Measurements from ENCODE around the gene NLRP11. TPM values are rescaled to one million over a fixed set of nuclear protein-coding genes. Genes with fewer than 3 reads are reported as not detected.

NLRP11 gene
- total RNA-seq, 1 donor from 2014 or later, result not detected

- H3K27ac Mint-ChIP-seq (ENCODE audit: unreplicated experiment), result no peak overlapping the region
- DNase-seq (ENCODE audit: low spot score), result no peak
- H3K9me3 Mint-ChIP-seq (ENCODE audit: unreplicated experiment), result peaks cover 20% of the 10 kb centered on the region
- H3K4me3 Mint-ChIP-seq (ENCODE audit: unreplicated experiment), result no peak overlapping the region
- no peaks in the 10 kb centered on the region for H3K36me3 Mint-ChIP-seq (ENCODE audit: low read depth, unreplicated experiment)
- H3K4me1 Mint-ChIP-seq (ENCODE audit: unreplicated experiment), result no peaks in the 10 kb centered on the region
- no peak for TF ChIP-seq CTCF (IDR thresholded peaks at IDR 0.05; ENCODE audit: unreplicated experiment)
- no peaks in the 10 kb centered on the region for H3K27me3 Mint-ChIP-seq (ENCODE audit: unreplicated experiment)
Measured at GRCh38 chr19:55838906-55839305, 7.1 kb upstream of the NLRP11 start.

GRCh38 chr19:55838251-55838650 lies 6.5 kb upstream of the NLRP11 start:
- H3K27me3 Mint-ChIP-seq (ENCODE audit: unreplicated experiment), result no peaks in the 10 kb centered on the region
- no peak overlapping the region for H3K4me3 Mint-ChIP-seq (ENCODE audit: unreplicated experiment)
- no peaks in the 10 kb centered on the region for H3K4me1 Mint-ChIP-seq (ENCODE audit: unreplicated experiment)
- H3K9me3 Mint-ChIP-seq (ENCODE audit: unreplicated experiment), result peaks cover 19% of the 10 kb centered on the region
- H3K36me3 Mint-ChIP-seq (ENCODE audit: low read depth, unreplicated experiment), result no peaks in the 10 kb centered on the region
- H3K27ac Mint-ChIP-seq (ENCODE audit: unreplicated experiment), result no peak overlapping the region
- TF ChIP-seq CTCF (IDR thresholded peaks at IDR 0.05; ENCODE audit: unreplicated experiment), result no peak
- no peak for DNase-seq (ENCODE audit: low spot score)

- no peak within 1 kb of the TSS for H3K4me3 Mint-ChIP-seq (ENCODE audit: unreplicated experiment)
- H3K4me1 Mint-ChIP-seq (ENCODE audit: unreplicated experiment), result no peaks in the 10 kb centered on the region
- TF ChIP-seq CTCF (IDR thresholded peaks at IDR 0.05; ENCODE audit: unreplicated experiment), result no peak
- no peaks in the 10 kb centered on the region for H3K27me3 Mint-ChIP-seq (ENCODE audit: unreplicated experiment)
- no peak within 1 kb of the TSS for H3K27ac Mint-ChIP-seq (ENCODE audit: unreplicated experiment)
- H3K36me3 Mint-ChIP-seq (ENCODE audit: low read depth, unreplicated experiment), result no peaks in the 10 kb centered on the region
- no peak for DNase-seq (ENCODE audit: low spot score)
- H3K9me3 Mint-ChIP-seq (ENCODE audit: unreplicated experiment), result peaks cover 26% of the 10 kb centered on the region
Measured at GRCh38 chr19:55836340-55836739, 4.5 kb upstream of the NLRP11 start, which contains the start of gene NLRP4. Gene NLRP4, plus strand, starts transcription at chr19:55836540. Its CDS starts 15,541 bp downstream, at chr19:55852081.

GRCh38 chr19:55832676-55833075 lies 877 bp upstream of the NLRP11 start:
- no peaks in the 10 kb centered on the region for H3K36me3 Mint-ChIP-seq (ENCODE audit: low read depth, unreplicated experiment)
- no peak for DNase-seq (ENCODE audit: low spot score)
- H3K27me3 Mint-ChIP-seq (ENCODE audit: unreplicated experiment), result no peaks in the 10 kb centered on the region
- H3K27ac Mint-ChIP-seq (ENCODE audit: unreplicated experiment), result no peak overlapping the region
- peaks cover 32% of the 10 kb centered on the region for H3K9me3 Mint-ChIP-seq (ENCODE audit: unreplicated experiment)
- H3K4me3 Mint-ChIP-seq (ENCODE audit: unreplicated experiment), result no peak overlapping the region
- TF ChIP-seq CTCF (IDR thresholded peaks at IDR 0.05; ENCODE audit: unreplicated experiment), result no peak
- H3K4me1 Mint-ChIP-seq (ENCODE audit: unreplicated experiment), result no peaks in the 10 kb centered on the region

- H3K36me3 Mint-ChIP-seq (ENCODE audit: low read depth, unreplicated experiment), result no peaks in the 10 kb centered on the region
- H3K4me1 Mint-ChIP-seq (ENCODE audit: unreplicated experiment), result no peaks in the 10 kb centered on the region
- H3K27ac Mint-ChIP-seq (ENCODE audit: unreplicated experiment), result no peak overlapping the region
Measured at GRCh38 chr19:55830656-55831055, 1.1 kb downstream of the NLRP11 start.

More at GRCh38 chr19:55830656-55831055, 1.1 kb downstream of the NLRP11 start:
- Mint-ChIP-seq H3K9me3 (ENCODE audit: unreplicated experiment) (peaks cover 28% of the 10 kb centered on the region), H3K27me3 (ENCODE audit: unreplicated experiment) (no peaks in the 10 kb centered on the region), H3K4me3 (ENCODE audit: unreplicated experiment) (no peak overlapping the region)
- no peak for TF ChIP-seq CTCF (IDR thresholded peaks at IDR 0.05; ENCODE audit: unreplicated experiment)
- no peak for DNase-seq (ENCODE audit: low spot score)
